HG02884 (cell line): ENCODE results near the gene AHDC1.

Experiments used
- ATAC-seq: cut with Tn5 transposase; IDR thresholded peaks from one replicate; pipeline ENCODE4 v1.9.1; 2021; ENCODE audit warnings: mild to moderate bottlenecking, moderate library complexity; ENCODE audit not compliant: unreplicated experiment

The AHDC1 gene

GRCh38 chr1:27599605-27600497 lies 4.1 kb downstream of the AHDC1 start:
- no peak for ATAC-seq

- ATAC-seq, result no peak
These were observed 4.9 kb downstream of the AHDC1 start for GRCh38 chr1:27598902-27599528.

GRCh38 chr1:27598295-27598687 lies 5.7 kb downstream of the AHDC1 start:
- ATAC-seq, result no peak

- ATAC-seq, result no peak
These were observed 6.2 kb downstream of the AHDC1 start for GRCh38 chr1:27597516-27598294.

- no peak for ATAC-seq
These were observed 7.0 kb downstream of the AHDC1 start for GRCh38 chr1:27596986-27597385.

- ATAC-seq, result no peak
These were observed 7.7 kb downstream of the AHDC1 start for GRCh38 chr1:27596261-27596660.

GRCh38 chr1:27595597-27595996 lies 8.3 kb downstream of the AHDC1 start:
- no peak for ATAC-seq

GRCh38 chr1:27594564-27595510 lies 9.1 kb downstream of the AHDC1 start:
- ATAC-seq, result no peak

GRCh38 chr1:27593678-27594563 lies 10.0 kb downstream of the AHDC1 start:
- no peak for ATAC-seq

- no peak for ATAC-seq
These were observed 10.8 kb downstream of the AHDC1 start for GRCh38 chr1:27592931-27593677.

GRCh38 chr1:27592232-27592930 lies 11.6 kb downstream of the AHDC1 start:
- no peak for ATAC-seq

- ATAC-seq, result no peak
These were observed 12.3 kb downstream of the AHDC1 start for GRCh38 chr1:27591622-27592021.

GRCh38 chr1:27590917-27591508 lies 12.9 kb downstream of the AHDC1 start:
- no peak for ATAC-seq

- no peak for ATAC-seq
These were observed 14.0 kb downstream of the AHDC1 start for GRCh38 chr1:27589841-27590426.

- no peak for ATAC-seq
These were observed 14.5 kb downstream of the AHDC1 start for GRCh38 chr1:27589441-27589840.

GRCh38 chr1:27588256-27589232 lies 15.4 kb downstream of the AHDC1 start:
- ATAC-seq, result no peak
